DOHH2 (cell line): ENCODE results near the gene RHD.

ENCODE experiments used
- EZH2phosphoT487 ChIP-seq: fragments of 200-600 bp; sonication (generic); IDR thresholded peaks from 2 replicates; pipeline ENCODE4 v1.6.1; 2017; ENCODE audit warnings: borderline replicate concordance, mild to moderate bottlenecking, antibody characterized with exemption, low read length, moderate library complexity, mixed read lengths
- TF ChIP-seq, protein P1 (sequence below): fragments of 200-600 bp; sonication (generic); IDR thresholded peaks from one replicate; pipeline ENCODE4 v1.5.1; 2014; ENCODE audit warnings: antibody characterized with exemption, mild to moderate bottlenecking, low read depth, low read length; ENCODE audit not compliant: poor library complexity, severe bottlenecking

DNA sequence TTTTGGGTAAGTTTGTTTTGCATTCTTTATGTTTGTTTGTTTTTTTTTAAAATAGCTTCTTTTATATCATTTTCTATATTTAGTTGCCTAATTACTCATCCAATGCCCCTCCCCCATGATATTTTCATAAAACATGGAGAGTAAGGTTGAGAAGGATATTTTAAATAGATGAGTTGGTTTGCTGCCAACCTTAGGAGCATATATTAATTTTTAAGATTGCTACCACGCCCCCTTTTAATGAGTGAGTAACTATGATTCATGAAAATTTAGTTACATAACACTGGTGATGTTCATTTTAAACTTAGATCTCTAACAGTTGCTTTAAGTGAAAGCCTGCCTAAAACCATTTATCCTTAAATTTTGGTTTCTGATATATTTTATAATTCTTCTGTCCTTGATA is 84.5 kb downstream of the RHD start:
- TF ChIP-seq, protein P1, sequence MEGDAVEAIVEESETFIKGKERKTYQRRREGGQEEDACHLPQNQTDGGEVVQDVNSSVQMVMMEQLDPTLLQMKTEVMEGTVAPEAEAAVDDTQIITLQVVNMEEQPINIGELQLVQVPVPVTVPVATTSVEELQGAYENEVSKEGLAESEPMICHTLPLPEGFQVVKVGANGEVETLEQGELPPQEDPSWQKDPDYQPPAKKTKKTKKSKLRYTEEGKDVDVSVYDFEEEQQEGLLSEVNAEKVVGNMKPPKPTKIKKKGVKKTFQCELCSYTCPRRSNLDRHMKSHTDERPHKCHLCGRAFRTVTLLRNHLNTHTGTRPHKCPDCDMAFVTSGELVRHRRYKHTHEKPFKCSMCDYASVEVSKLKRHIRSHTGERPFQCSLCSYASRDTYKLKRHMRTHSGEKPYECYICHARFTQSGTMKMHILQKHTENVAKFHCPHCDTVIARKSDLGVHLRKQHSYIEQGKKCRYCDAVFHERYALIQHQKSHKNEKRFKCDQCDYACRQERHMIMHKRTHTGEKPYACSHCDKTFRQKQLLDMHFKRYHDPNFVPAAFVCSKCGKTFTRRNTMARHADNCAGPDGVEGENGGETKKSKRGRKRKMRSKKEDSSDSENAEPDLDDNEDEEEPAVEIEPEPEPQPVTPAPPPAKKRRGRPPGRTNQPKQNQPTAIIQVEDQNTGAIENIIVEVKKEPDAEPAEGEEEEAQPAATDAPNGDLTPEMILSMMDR = no peak
- TF ChIP-seq EZH2phosphoT487 = no peak
